CD4-positive, alpha-beta T cell (primary cell): ENCODE data around the gene WDR13. TPM values are rescaled to one million over a fixed set of nuclear protein-coding genes. Genes with fewer than 3 reads are reported as not detected.

Experiments used
- ATAC-seq: fragments of 200-7000 bp; cut with Tn5 transposase; one replicate; pipeline ENCODE4 v1.10.0; 2022; ENCODE audit warnings: mild to moderate bottlenecking; ENCODE audit not compliant: poor library complexity
- CTCF ChIA-PET: fragments of 350-600 bp; sonication (Branson Sonifier 250); formaldehyde crosslinking; loops from one replicate; lab custom pipeline; 2021; ENCODE audit warnings: antibody characterized with exemption, inconsistent platforms; lab: Charles Lee
- POLR2A ChIA-PET: fragments of 350-600 bp; sonication (Branson Sonifier 250); formaldehyde crosslinking; loops from one replicate; lab custom pipeline; 2021; ENCODE audit warnings: antibody characterized with exemption, inconsistent platforms; lab: Charles Lee
- DNase-seq, 14 experiments: peaks; one replicate each; pipeline ENCODE4 v3.0.0-alpha.2; 2013 to 2020; ENCODE audit warnings: mixed read lengths in 2 of 14
- H3K27ac ChIP-seq, 2 donors: one replicate each; pipeline versions ENCODE4 v1.5.1 to v1.7.0; 2013; ENCODE audit warnings: low read length in 2 of 2, low read depth in 1 of 2, mild to moderate bottlenecking in 1 of 2
- H3K27me3 ChIP-seq, 2 experiments: 1 replicate in 1 of 2; 2 replicates in 1 of 2; pipeline versions ENCODE4 v1.6.1 to v1.7.0; 2013; ENCODE audit warnings: low read length in 2 of 2, control low read depth in 1 of 2, mild to moderate bottlenecking in 1 of 2, moderate library complexity in 1 of 2; ENCODE audit not compliant: insufficient read depth in 2 of 2, control insufficient read depth in 1 of 2
- H3K36me3 ChIP-seq: one replicate; pipeline ENCODE4 v1.6.1; 2013; ENCODE audit warnings: low read length, control low read depth; ENCODE audit not compliant: insufficient read depth
- H3K4me1 ChIP-seq: one replicate; pipeline ENCODE4 v1.6.1; 2013; ENCODE audit warnings: low read length, control low read depth; ENCODE audit not compliant: insufficient read depth
- H3K4me3 ChIP-seq: one replicate; pipeline ENCODE4 v1.5.1; 2013; ENCODE audit warnings: mild to moderate bottlenecking, low read length, moderate library complexity
- H3K9me3 ChIP-seq, 2 experiments: 1 replicate in 1 of 2; 2 replicates in 1 of 2; pipeline versions ENCODE4 v1.6.1 to v1.7.0; 2013; ENCODE audit warnings: low read length in 2 of 2, mild to moderate bottlenecking in 2 of 2, control low read depth in 1 of 2, moderate library complexity in 1 of 2; ENCODE audit not compliant: control insufficient read depth in 1 of 2, insufficient read depth in 1 of 2
- H3K27ac Mint-ChIP-seq: one replicate; pipeline ENCODE4 v1.8.0; 2020; ENCODE audit warnings: mixed read lengths
- H3K27me3 Mint-ChIP-seq: one replicate; pipeline ENCODE4 v1.8.0; 2021; ENCODE audit warnings: mixed read lengths
- H3K36me3 Mint-ChIP-seq: one replicate; pipeline ENCODE4 v1.8.0; 2021; ENCODE audit warnings: low read depth, mixed read lengths
- H3K4me1 Mint-ChIP-seq: one replicate; pipeline ENCODE4 v1.8.0; 2021; ENCODE audit warnings: low read depth, mixed read lengths
- H3K4me3 Mint-ChIP-seq: one replicate; pipeline ENCODE4 v1.8.0; 2020; ENCODE audit warnings: mild to moderate bottlenecking, mixed read lengths
- H3K9me3 Mint-ChIP-seq: one replicate; pipeline ENCODE4 v1.8.0; 2020; ENCODE audit warnings: mixed read lengths
- CTCF ChIP-seq: fragments of 200-600 bp; IDR thresholded peaks from one replicate; pipeline ENCODE4 v1.8.0; 2022; ENCODE audit warnings: antibody characterized with exemption, mild to moderate bottlenecking
- intact Hi-C, 2 experiments: fragments of 100-400 bp; cut with DNase I in 1 of 2; cut with micrococcal nuclease in 1 of 2; formaldehyde crosslinking; loops; one replicate each; pipeline versions ENCODE4 v1.15.1 to v1.9.0; 2023 to 2025; cut with DNase I, micrococcal nuclease
- total RNA-seq, 174 experiments: library from RNA in 2 of 174; stranded (reverse) in 2 of 174; gene quantifications; one replicate each; pipeline ENCODE4 v1.2.3 and lab custom pipeline; 2021 to 2026

WDR13 gene
- total RNA-seq, 2 experiments from 2014 or later, result 37.9 to 43.4 TPM

- no peak for TF ChIP-seq CTCF
- ChIA-PET POLR2A (no interaction called here), CTCF (no interaction called here)
- H3K4me1 Mint-ChIP-seq, result no peaks in the 10 kb centered on the region
- H3K9me3 Mint-ChIP-seq, result no peaks in the 10 kb centered on the region
- Histone ChIP-seq H3K4me3 (no peak overlapping the region), H3K27me3 (no peaks in the 10 kb centered on the region), H3K27ac (no peak overlapping the region), H3K36me3 (peaks cover 40% of the 10 kb centered on the region), H3K9me3 (no peaks in the 10 kb centered on the region), H3K4me1 (no peaks in the 10 kb centered on the region)
- H3K27ac Mint-ChIP-seq, result no peak overlapping the region
- ATAC-seq (no peak), DNase-seq (no peak)
- no peaks in the 10 kb centered on the region for H3K27me3 Mint-ChIP-seq
- H3K4me3 Mint-ChIP-seq, result no peak overlapping the region
- intact Hi-C loops, result no loop called here
- peaks cover 59% of the 10 kb centered on the region for H3K36me3 Mint-ChIP-seq
These were observed 39.0 kb upstream of the WDR13 start for GRCh38 chrX:48558271-48558670.

- H3K9me3 Mint-ChIP-seq, result no peaks in the 10 kb centered on the region
- no peak overlapping the region for H3K27ac ChIP-seq
- H3K4me3 Mint-ChIP-seq, result no peak overlapping the region
- no peaks in the 10 kb centered on the region for H3K4me1 Mint-ChIP-seq
- H3K27me3 Mint-ChIP-seq, result no peaks in the 10 kb centered on the region
- intact Hi-C loops, result no loop called here
- H3K27me3 ChIP-seq, result no peaks in the 10 kb centered on the region
- H3K4me1 ChIP-seq, result no peaks in the 10 kb centered on the region
- TF ChIP-seq CTCF, result no peak
- H3K36me3 ChIP-seq, result peaks cover 40% of the 10 kb centered on the region
- ChIA-PET CTCF (no interaction called here), POLR2A (no interaction called here)
- no peak overlapping the region for H3K4me3 ChIP-seq
- H3K9me3 ChIP-seq, result no peaks in the 10 kb centered on the region
- no peak overlapping the region for H3K27ac Mint-ChIP-seq
- peaks cover 57% of the 10 kb centered on the region for H3K36me3 Mint-ChIP-seq
- DNase-seq (no peak), ATAC-seq (no peak)
These were observed 37.7 kb upstream of the WDR13 start for GRCh38 chrX:48559636-48560035.

- intact Hi-C loops, result no loop called here
- H3K27me3 ChIP-seq, result no peaks in the 10 kb centered on the region
- Mint-ChIP-seq H3K4me1 (no peaks in the 10 kb centered on the region), H3K27me3 (no peaks in the 10 kb centered on the region), H3K36me3 (peaks cover 53% of the 10 kb centered on the region), H3K4me3 (no peak overlapping the region), H3K9me3 (no peaks in the 10 kb centered on the region), H3K27ac (no peak overlapping the region)
- POLR2A ChIA-PET, result no interaction called here
- TF ChIP-seq CTCF, result no peak
- H3K4me1 ChIP-seq, result no peaks in the 10 kb centered on the region
- no peak overlapping the region for H3K27ac ChIP-seq
- no peak for DNase-seq
- no peaks in the 10 kb centered on the region for H3K9me3 ChIP-seq
- peaks cover 36% of the 10 kb centered on the region for H3K36me3 ChIP-seq
- CTCF ChIA-PET, result no interaction called here
- no peak overlapping the region for H3K4me3 ChIP-seq
- ATAC-seq, result no peak
These were observed 37.2 kb upstream of the WDR13 start for GRCh38 chrX:48560056-48560455.
